Stimulated activated CD4-positive, alpha-beta T cell treated with anti-CD3 and anti-CD28 coated beads, TNF-alpha, amount 100 ng/mL, for 4 hours (primary cell): ENCODE results near the gene ISG20.
A peak's percentile ranks its signal among the peaks of the same experiment; 100 is the strongest.
"Not testable (repeated sequence)": the region's sequence is repeated elsewhere in the genome, so short reads cannot be mapped to it uniquely, and the experiment has no call there.

Source experiments
- DNase-seq, 3 experiments: peaks; one replicate each; pipeline ENCODE4 v3.0.0-alpha.2; 2020; ENCODE audit warnings: low read depth in 3 of 3

The ISG20 gene

GRCh38 chr15:88636050-88636449 is 2.8 kb upstream of the ISG20 start:
- peak in 2 of 3 experiments; percentile 46 to 58 for DNase-seq

GRCh38 chr15:88636654-88637053 is 2.2 kb upstream of the ISG20 start:
- DNase-seq: no peak

- no peak for DNase-seq
Observed at GRCh38 chr15:88637436-88637835, 1.4 kb upstream of the ISG20 start.

GRCh38 chr15:88637841-88638625 is 783 bp upstream of the ISG20 start:
- DNase-seq: no peak

GRCh38 chr15:88641959-88642452 is 3.2 kb downstream of the ISG20 start:
- no peak for DNase-seq

GRCh38 chr15:88642514-88642913 is 3.7 kb downstream of the ISG20 start:
- not testable (repeated sequence) for DNase-seq

- no peak for DNase-seq
Observed at GRCh38 chr15:88644741-88645140, 5.9 kb downstream of the ISG20 start.

- DNase-seq: no peak
Observed at GRCh38 chr15:88645171-88646087, 6.6 kb downstream of the ISG20 start.

- no peak for DNase-seq
Observed at GRCh38 chr15:88646088-88646405, 7.2 kb downstream of the ISG20 start.

GRCh38 chr15:88646951-88647350 is 8.1 kb downstream of the ISG20 start:
- DNase-seq: no peak

- DNase-seq: no peak
Observed at GRCh38 chr15:88647351-88648105, 8.7 kb downstream of the ISG20 start.

GRCh38 chr15:88648357-88649214 is 9.8 kb downstream of the ISG20 start:
- no peak for DNase-seq

- DNase-seq: peak; percentile 51 to 60 (median 55)
Observed at GRCh38 chr15:88649286-88649733, 10.5 kb downstream of the ISG20 start.

- no peak for DNase-seq
Observed at GRCh38 chr15:88649753-88650551, 11.1 kb downstream of the ISG20 start.

GRCh38 chr15:88650556-88650955 is 11.7 kb downstream of the ISG20 start:
- DNase-seq: no peak

- DNase-seq: no peak
Observed at GRCh38 chr15:88651136-88651732, 12.4 kb downstream of the ISG20 start.

GRCh38 chr15:88651971-88652370 is 13.2 kb downstream of the ISG20 start:
- DNase-seq: no peak

- no peak for DNase-seq
Observed at GRCh38 chr15:88652456-88653199, 13.8 kb downstream of the ISG20 start.
